ENCODE results near the gene BIRC6.
A peak's percentile ranks its signal among the peaks of the same experiment; 100 is the strongest.
"Not testable (repeated sequence)": the region's sequence is repeated elsewhere in the genome, so short reads cannot be mapped to it uniquely, and the experiment has no call there.

BIRC6 gene

GRCh38 chr2:32552483-32552882, 195.7 kb downstream of the BIRC6 start:
- not testable (repeated sequence) for H3K27me3 Mint-ChIP-seq, ATAC-seq, H3K9me3 Mint-ChIP-seq, H3K4me3 Mint-ChIP-seq, H3K27ac Mint-ChIP-seq, DNase-seq, H3K4me1 Mint-ChIP-seq
- peaks cover 10% of the 10 kb centered on the region for H3K36me3 Mint-ChIP-seq (ENCODE audit: low read depth)

DNA sequence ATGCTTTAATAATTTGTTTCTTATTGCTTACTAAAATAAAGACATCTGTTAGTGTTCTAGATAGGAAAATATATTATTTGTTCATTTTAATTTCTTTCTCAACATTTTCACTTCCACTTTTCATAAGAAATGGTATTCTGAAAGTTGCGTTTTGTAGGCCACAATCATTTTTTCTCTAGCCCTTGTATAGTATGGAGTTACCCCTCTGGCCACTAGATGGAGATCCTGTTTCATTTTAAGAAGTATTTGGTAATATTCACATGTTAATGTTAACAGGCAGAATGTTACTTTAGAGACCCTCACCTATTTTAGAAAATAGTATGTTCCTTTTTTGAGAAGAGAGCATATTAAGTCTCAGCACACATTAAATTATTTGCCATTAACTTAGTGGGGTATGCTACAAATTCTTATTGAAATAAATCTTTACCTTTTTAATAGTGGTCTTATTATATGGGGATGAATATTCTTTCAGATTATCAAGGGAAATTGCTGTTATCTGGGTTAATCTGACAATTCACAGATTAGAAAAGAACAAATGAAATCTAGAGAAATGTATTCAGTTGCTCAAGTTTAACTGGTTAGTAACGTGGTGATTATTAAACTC, 197.1 kb downstream of the BIRC6 start:
- Mint-ChIP-seq H3K36me3 (ENCODE audit: low read depth) (peaks cover 13% of the 10 kb centered on the region), H3K4me3 (no peak overlapping the region), H3K27ac (no peak overlapping the region), H3K4me1 (no peaks in the 10 kb centered on the region), H3K9me3 (no peaks in the 10 kb centered on the region), H3K27me3 (no peaks in the 10 kb centered on the region)
- peak; percentile 52 for ATAC-seq
- DNase-seq, result no peak

DNA sequence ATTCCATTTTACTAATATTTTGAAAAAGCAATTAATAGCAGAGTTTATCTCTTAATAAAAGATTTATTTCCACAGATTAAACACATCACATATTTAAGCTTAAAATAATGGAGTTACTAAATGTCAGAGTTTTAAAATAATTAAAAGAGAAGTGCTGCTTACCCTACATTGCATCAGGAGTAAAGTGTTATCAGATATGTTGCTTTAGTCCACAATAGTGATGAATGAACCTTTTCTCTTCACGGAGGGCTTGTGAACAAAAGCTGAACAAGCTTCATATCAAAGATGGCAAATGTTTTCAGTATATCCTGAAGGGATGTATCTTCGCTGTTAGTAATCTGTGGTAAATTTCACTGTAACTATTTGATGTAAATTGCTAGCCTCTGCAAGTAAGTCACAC, 201.7 kb downstream of the BIRC6 start:
- no peaks in the 10 kb centered on the region for H3K4me1 Mint-ChIP-seq
- no peaks in the 10 kb centered on the region for H3K27me3 Mint-ChIP-seq
- no peaks in the 10 kb centered on the region for H3K9me3 Mint-ChIP-seq
- no peak overlapping the region for H3K4me3 Mint-ChIP-seq
- ATAC-seq (no peak), DNase-seq (no peak)
- peaks cover 27% of the 10 kb centered on the region for H3K36me3 Mint-ChIP-seq (ENCODE audit: low read depth)
- no peak overlapping the region for H3K27ac Mint-ChIP-seq

DNA sequence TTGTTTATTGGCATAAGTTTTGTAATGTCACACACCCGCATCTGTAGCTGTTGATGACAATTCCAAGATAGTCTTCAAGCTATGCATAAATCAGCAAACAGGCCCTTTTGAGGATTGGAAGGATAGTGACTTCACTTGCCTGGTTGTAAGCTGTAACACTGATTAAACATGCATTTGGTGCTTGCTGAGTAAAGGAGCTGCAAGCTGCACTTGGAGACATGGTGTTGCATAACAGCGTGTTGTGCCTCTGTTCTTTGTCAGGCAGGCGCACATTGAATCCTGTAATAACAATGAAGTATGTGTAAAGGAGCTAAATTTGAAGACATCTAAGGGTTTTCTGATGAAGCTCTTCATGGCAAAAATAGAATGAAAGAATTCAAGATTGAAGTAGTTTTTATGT, 202.3 kb downstream of the BIRC6 start:
- no peak overlapping the region for H3K4me3 Mint-ChIP-seq

DNA sequence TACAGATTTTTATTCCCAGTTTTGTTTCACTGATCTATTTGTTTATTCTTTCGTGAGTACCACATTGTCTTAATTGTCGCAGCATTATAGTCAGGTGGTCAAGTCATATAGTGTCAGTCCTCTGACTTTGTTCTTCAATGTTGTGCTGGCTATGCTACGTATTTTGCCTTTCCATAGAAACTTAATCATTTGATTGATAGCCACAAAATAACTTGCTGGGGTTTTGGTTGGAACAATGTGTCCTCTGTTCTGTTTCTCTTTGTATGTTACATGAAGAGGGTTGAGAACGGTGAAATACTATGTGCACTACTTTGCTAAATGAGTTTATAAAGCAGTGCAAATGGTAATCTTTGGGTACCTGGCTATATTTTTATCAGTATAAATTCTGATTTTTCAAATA, 206.1 kb downstream of the BIRC6 start:
- DNase-seq, result no peak
- Mint-ChIP-seq H3K4me3 (no peak overlapping the region), H3K27me3 (no peaks in the 10 kb centered on the region), H3K27ac (no peak overlapping the region), H3K9me3 (peaks cover 4% of the 10 kb centered on the region), H3K36me3 (ENCODE audit: low read depth) (peaks cover 55% of the 10 kb centered on the region), H3K4me1 (peaks cover 15% of the 10 kb centered on the region)
- no peak for ATAC-seq

More for the DNA sequence above, 202.3 kb downstream of the BIRC6 start:
- ATAC-seq (no peak), DNase-seq (no peak)
- H3K4me1 Mint-ChIP-seq, result peaks cover 5% of the 10 kb centered on the region
- peaks cover 34% of the 10 kb centered on the region for H3K36me3 Mint-ChIP-seq (ENCODE audit: low read depth)
- H3K9me3 Mint-ChIP-seq, result peaks cover 3% of the 10 kb centered on the region
- no peak overlapping the region for H3K27ac Mint-ChIP-seq
- no peaks in the 10 kb centered on the region for H3K27me3 Mint-ChIP-seq

DNA sequence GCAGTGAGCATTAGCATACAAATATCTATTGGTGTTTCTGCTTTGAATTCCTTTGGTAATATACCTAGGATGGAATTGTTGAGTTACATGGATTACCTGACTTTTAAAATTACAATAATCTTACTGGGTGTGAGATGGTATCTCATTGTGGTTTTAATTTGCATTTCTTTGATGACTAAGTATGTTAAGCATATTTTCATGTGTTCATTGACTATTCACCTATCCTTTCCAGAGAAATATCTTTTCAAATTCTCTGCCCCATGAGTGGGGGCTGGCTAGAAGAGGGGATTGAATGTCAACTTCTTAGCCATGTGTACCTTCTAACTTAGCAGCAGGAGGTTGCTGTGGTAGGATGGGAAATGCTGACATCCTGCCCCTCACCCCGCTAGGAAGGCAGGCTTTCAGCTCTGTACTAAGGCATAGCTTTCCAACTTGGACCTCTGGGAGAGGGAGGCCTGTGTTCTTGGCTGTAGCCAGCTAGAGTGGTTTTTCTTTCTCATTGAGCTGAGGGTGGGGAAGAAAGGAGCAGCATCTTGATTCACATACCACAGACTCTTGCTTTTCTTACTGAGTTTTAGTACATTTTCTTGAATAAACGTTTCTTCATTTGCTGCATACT, 207.7 kb downstream of the BIRC6 start:
- no peak for DNase-seq
- no peak overlapping the region for H3K4me3 Mint-ChIP-seq

DNA sequence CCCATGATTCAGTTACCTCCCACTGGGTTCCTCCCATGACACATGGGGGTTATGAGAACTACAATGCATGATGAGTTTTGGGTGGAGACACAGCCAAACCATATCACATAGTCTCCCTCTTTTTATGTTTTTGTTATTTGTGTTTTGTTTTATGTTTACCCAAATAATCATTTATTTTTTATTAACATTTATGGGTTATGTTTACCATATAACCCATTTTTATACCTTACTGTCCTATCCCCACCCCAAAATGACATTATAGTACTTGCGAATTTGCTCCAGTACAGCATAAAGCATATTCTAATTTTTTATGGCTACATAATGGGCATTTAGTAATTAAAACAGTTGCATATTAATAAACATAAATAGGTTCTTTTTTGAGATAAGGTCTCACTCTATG, 209.1 kb downstream of the BIRC6 start:
- H3K27me3 Mint-ChIP-seq, result no peaks in the 10 kb centered on the region

More for the DNA sequence above, 207.7 kb downstream of the BIRC6 start:
- peak; percentile 80 for ATAC-seq
- Mint-ChIP-seq H3K36me3 (ENCODE audit: low read depth) (peaks cover 48% of the 10 kb centered on the region), H3K9me3 (peaks cover 4% of the 10 kb centered on the region), H3K27me3 (no peaks in the 10 kb centered on the region), H3K4me1 (peaks cover 15% of the 10 kb centered on the region), H3K27ac (no peak overlapping the region)

GRCh38 chr2:32572030-32572429, 215.2 kb downstream of the BIRC6 start:
- no peak overlapping the region for H3K27ac Mint-ChIP-seq
- no peak for DNase-seq
- H3K27me3 Mint-ChIP-seq, result no peaks in the 10 kb centered on the region
- ATAC-seq, result no peak
- no peak overlapping the region for H3K4me3 Mint-ChIP-seq
- H3K9me3 Mint-ChIP-seq, result no peaks in the 10 kb centered on the region
- peaks cover 25% of the 10 kb centered on the region for H3K4me1 Mint-ChIP-seq
- peaks cover 33% of the 10 kb centered on the region for H3K36me3 Mint-ChIP-seq (ENCODE audit: low read depth)

More for the DNA sequence above, 209.1 kb downstream of the BIRC6 start:
- peaks cover 18% of the 10 kb centered on the region for H3K4me1 Mint-ChIP-seq
- no peak overlapping the region for H3K27ac Mint-ChIP-seq
- H3K4me3 Mint-ChIP-seq, result no peak overlapping the region
- H3K9me3 Mint-ChIP-seq, result peaks cover 4% of the 10 kb centered on the region
- no peak for ATAC-seq
- H3K36me3 Mint-ChIP-seq (ENCODE audit: low read depth), result peaks cover 46% of the 10 kb centered on the region
- no peak for DNase-seq

- Mint-ChIP-seq H3K27me3 (no peaks in the 10 kb centered on the region), H3K4me1 (peaks cover 25% of the 10 kb centered on the region), H3K9me3 (no peaks in the 10 kb centered on the region), H3K36me3 (ENCODE audit: low read depth) (peaks cover 27% of the 10 kb centered on the region), H3K4me3 (no peak overlapping the region), H3K27ac (peak overlapping the region; percentile 20)
- peak; percentile 52 for ATAC-seq
- DNase-seq, result no peak
These were observed 215.9 kb downstream of the BIRC6 start for GRCh38 chr2:32572737-32573136.

DNA sequence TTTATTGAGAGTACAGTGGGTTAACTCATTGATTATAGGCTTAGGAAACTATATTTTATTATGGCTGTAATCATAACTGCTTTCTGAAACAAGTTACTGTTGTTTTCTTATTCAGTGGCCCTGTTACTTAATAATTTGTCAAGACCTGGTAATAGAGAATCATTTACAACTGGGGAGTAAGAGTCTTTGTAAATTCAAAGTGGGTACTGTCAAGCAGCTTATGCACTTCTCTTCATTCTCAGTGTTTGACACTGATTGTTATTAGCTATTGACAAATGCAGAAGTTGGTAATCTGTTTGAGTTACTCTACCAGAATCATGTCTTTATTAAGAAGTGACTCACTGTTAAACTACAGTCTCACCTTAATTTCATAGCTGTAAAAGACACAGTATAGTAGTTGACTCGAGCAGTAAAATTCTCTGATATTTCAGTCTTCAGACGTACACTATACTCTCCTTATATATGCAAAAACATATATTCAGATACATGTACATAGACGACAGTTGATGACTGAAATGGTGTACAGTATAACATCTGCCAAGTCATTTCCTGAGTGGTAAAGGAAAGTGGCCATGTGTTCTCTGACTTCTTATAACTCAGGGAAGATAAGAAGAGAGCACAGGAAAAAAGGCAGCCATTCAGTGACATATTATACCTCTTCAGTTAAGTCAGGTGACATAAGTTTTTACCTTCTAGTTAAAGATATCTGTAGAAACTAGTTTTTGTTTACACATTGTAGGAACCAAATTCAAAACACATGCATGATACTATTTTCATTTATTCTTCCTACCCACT, 235.0 kb downstream of the BIRC6 start:
- no peak overlapping the region for H3K4me3 Mint-ChIP-seq
- H3K27me3 Mint-ChIP-seq, result no peaks in the 10 kb centered on the region
- ATAC-seq (peak; percentile 89), DNase-seq (no peak)
- peak overlapping the region; percentile 88 for H3K27ac Mint-ChIP-seq
- H3K9me3 Mint-ChIP-seq, result no peaks in the 10 kb centered on the region
- peaks cover 34% of the 10 kb centered on the region for H3K36me3 Mint-ChIP-seq (ENCODE audit: low read depth)
- H3K4me1 Mint-ChIP-seq, result peaks cover 30% of the 10 kb centered on the region

GRCh38 chr2:32594573-32594972, 237.8 kb downstream of the BIRC6 start:
- peaks cover 36% of the 10 kb centered on the region for H3K36me3 Mint-ChIP-seq (ENCODE audit: low read depth)
- no peaks in the 10 kb centered on the region for H3K9me3 Mint-ChIP-seq

GRCh38 chr2:32611366-32611765, 254.5 kb downstream of the BIRC6 start:
- no peak overlapping the region for H3K27ac Mint-ChIP-seq
- H3K4me3 Mint-ChIP-seq, result no peak overlapping the region
- no peaks in the 10 kb centered on the region for H3K4me1 Mint-ChIP-seq
- no peaks in the 10 kb centered on the region for H3K9me3 Mint-ChIP-seq
- ATAC-seq, result no peak
- no peaks in the 10 kb centered on the region for H3K27me3 Mint-ChIP-seq
- H3K36me3 Mint-ChIP-seq (ENCODE audit: low read depth), result peaks cover 43% of the 10 kb centered on the region
- DNase-seq, result no peak

More at GRCh38 chr2:32594573-32594972, 237.8 kb downstream of the BIRC6 start:
- no peaks in the 10 kb centered on the region for H3K27me3 Mint-ChIP-seq
- ATAC-seq (no peak), DNase-seq (no peak)
- H3K4me1 Mint-ChIP-seq, result peaks cover 30% of the 10 kb centered on the region
- H3K27ac Mint-ChIP-seq, result no peak overlapping the region
- no peak overlapping the region for H3K4me3 Mint-ChIP-seq

DNA sequence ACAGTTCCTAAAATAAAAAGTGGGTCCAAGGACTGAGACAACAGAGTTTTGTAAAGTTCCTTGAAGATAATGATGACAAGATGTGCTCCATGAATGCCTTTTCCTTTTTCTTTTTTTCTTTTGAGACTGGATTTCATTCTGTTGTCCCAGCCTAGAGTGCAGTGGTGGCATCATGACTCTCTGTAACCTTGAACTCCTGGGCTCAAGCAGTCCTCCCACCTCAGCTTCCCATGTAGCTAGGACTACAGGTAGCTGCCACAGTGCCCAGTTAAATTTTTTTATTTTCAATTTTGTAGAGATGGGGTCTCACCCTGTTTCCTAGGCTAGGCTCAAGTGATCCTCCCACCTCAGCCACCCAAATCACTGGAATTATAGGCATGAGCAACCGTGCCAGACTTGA, 254.9 kb downstream of the BIRC6 start:
- H3K4me3 Mint-ChIP-seq, result no peak overlapping the region
- ATAC-seq (no peak), DNase-seq (no peak)
- H3K9me3 Mint-ChIP-seq, result no peaks in the 10 kb centered on the region
- H3K36me3 Mint-ChIP-seq (ENCODE audit: low read depth), result peaks cover 43% of the 10 kb centered on the region
- H3K27ac Mint-ChIP-seq, result no peak overlapping the region
- H3K4me1 Mint-ChIP-seq, result no peaks in the 10 kb centered on the region
- no peaks in the 10 kb centered on the region for H3K27me3 Mint-ChIP-seq

GRCh38 chr2:32614084-32614483, 257.3 kb downstream of the BIRC6 start:
- Mint-ChIP-seq H3K36me3 (ENCODE audit: low read depth) (peaks cover 45% of the 10 kb centered on the region), H3K4me1 (no peaks in the 10 kb centered on the region), H3K27ac (peak overlapping the region; percentile 32), H3K27me3 (no peaks in the 10 kb centered on the region), H3K4me3 (no peak overlapping the region), H3K9me3 (no peaks in the 10 kb centered on the region)
- DNase-seq, result no peak
- ATAC-seq, result no peak

- Mint-ChIP-seq H3K9me3 (no peaks in the 10 kb centered on the region), H3K27ac (no peak overlapping the region)
- ATAC-seq, result no peak
These were observed 260.9 kb downstream of the BIRC6 start for GRCh38 chr2:32617599-32618189.

More at GRCh38 chr2:32617599-32618189, 260.9 kb downstream of the BIRC6 start:
- Mint-ChIP-seq H3K27me3 (no peaks in the 10 kb centered on the region), H3K36me3 (ENCODE audit: low read depth) (peaks cover 27% of the 10 kb centered on the region), H3K4me1 (no peaks in the 10 kb centered on the region), H3K4me3 (no peak overlapping the region)
- no peak for DNase-seq

Data from activated naive CD8-positive, alpha-beta T cell treated with anti-CD3 and anti-CD28 coated beads, Interleukin-2, amount 50 U/mL, for 24 hours (primary cell).